RWPE1 (cell line): ENCODE measurements around the gene GAB2.

Source experiments
- CTCF ChIA-PET: fragments of 350-600 bp; sonication (Branson Sonifier 250); formaldehyde crosslinking; extraction: SDS; loops from one replicate; lab custom pipeline; 2021; lab: Yijun Ruan, JAX
- POLR2A ChIA-PET: fragments of 400-600 bp; formaldehyde crosslinking; extraction: SDS; loops from one replicate; lab custom pipeline; 2020; ENCODE audit warnings: antibody characterized with exemption; ENCODE audit not compliant: low non-redundant PET; lab: Yijun Ruan, JAX
- DNase-seq: peaks from one replicate; pipeline ENCODE4 v3.0.0; 2012; ENCODE audit warnings: low spot score
- H3K27ac ChIP-seq: fragments of 450-650 bp; 2 replicates; pipeline ENCODE4 v1.5.1; 2017
- TF ChIP-seq, protein P1 (sequence below): fragments of 450-650 bp; conservative IDR thresholded peaks from 2 replicates; pipeline ENCODE4 v1.5.1; 2017; ENCODE audit warnings: low read depth, mild to moderate bottlenecking

Gene GAB2

DNA sequence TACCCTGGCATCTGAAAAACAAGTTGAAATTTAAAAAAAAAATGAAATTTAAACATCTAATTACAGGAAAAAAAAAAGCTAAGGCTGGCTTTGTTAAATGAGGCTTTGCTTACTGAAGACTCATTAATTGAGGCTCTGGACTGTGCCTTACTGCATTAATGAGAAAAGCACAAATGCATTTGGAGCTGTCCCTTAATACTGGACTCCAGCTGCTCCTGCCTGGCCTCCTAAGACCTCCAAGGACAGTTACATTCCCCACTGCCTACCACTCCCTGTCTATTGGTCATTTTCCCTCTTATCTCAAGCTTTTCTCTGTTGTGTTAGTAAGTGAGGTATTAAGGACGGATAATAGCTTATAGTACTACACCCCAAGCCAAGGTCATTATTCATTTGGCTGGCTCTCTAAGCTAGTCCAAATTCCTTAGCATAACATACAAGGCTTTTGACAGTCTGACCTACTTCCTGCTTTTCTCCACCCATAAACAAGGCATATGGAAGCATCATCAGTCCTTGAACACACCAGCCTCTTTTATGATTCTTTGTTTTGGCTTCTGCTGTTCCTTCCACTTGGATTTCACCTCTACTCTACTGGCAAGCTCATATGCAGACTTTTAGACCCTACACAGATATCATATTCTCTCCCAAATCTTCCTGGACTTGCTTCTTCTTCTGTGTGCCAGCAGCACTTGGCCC, 166.4 kb downstream of the GAB2 start:
- TF ChIP-seq, protein P1, sequence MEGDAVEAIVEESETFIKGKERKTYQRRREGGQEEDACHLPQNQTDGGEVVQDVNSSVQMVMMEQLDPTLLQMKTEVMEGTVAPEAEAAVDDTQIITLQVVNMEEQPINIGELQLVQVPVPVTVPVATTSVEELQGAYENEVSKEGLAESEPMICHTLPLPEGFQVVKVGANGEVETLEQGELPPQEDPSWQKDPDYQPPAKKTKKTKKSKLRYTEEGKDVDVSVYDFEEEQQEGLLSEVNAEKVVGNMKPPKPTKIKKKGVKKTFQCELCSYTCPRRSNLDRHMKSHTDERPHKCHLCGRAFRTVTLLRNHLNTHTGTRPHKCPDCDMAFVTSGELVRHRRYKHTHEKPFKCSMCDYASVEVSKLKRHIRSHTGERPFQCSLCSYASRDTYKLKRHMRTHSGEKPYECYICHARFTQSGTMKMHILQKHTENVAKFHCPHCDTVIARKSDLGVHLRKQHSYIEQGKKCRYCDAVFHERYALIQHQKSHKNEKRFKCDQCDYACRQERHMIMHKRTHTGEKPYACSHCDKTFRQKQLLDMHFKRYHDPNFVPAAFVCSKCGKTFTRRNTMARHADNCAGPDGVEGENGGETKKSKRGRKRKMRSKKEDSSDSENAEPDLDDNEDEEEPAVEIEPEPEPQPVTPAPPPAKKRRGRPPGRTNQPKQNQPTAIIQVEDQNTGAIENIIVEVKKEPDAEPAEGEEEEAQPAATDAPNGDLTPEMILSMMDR, result no peak
- no peak for DNase-seq
- ChIA-PET CTCF (interaction anchor here (0.6 kb wide), 1 partner anchor 246 kb away, joined by 4 read pairs; no protein-coding TSS in a partner anchor), POLR2A (no interaction called here)
- no peak overlapping the region for H3K27ac ChIP-seq

DNA sequence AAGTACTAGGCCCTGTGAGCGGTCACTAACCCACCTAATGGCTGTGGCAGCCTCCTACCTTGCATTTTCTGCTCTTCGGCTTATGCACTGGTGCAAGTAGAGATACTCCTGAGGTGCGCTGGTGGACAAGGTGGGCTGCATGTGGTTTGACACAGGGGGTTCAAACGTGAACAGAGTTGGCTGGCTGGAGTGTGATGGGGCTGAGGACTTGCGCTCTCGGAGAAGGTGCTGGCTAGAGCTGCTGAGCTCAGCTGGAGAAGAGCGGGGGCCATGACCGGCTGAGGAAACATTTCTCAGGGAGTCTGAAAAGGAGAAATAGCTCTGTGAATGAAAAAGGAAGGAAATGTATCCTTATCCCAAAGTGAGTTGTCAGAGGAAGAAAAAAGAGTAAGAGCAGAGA, 167.5 kb downstream of the GAB2 start:
- CTCF ChIA-PET, result no interaction called here
- TF ChIP-seq, protein P1, result no peak
- POLR2A ChIA-PET, result no interaction called here

DNA sequence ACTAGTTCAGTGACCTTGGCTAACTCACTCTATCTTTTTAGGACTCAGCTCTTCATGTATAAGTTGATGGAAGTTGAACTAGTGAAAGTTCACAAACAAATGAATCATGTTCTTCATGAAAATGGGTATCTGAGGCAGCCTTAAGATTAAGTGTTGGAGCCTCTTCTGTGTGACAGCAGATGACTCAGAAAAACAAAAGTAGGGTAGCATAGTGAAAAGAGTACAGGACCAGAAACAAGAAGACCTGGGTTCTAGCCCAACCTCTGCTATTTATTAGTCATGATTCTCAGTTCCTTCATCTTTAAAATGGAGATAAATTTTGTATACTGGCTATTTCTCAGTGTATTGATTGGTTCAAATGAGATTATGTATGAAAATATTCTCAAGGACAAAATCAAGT, 168.7 kb downstream of the GAB2 start:
- TF ChIP-seq, protein P1, result no peak
- DNase-seq, result no peak
- CTCF ChIA-PET, result interaction anchor here (0.6 kb wide), 1 partner anchor 70 kb away, joined by 4 read pairs; no protein-coding TSS in a partner anchor
- POLR2A ChIA-PET, result no interaction called here
- H3K27ac ChIP-seq, result no peak overlapping the region

More for the DNA sequence above, 167.5 kb downstream of the GAB2 start:
- DNase-seq, result no peak
- H3K27ac ChIP-seq, result no peak overlapping the region

DNA sequence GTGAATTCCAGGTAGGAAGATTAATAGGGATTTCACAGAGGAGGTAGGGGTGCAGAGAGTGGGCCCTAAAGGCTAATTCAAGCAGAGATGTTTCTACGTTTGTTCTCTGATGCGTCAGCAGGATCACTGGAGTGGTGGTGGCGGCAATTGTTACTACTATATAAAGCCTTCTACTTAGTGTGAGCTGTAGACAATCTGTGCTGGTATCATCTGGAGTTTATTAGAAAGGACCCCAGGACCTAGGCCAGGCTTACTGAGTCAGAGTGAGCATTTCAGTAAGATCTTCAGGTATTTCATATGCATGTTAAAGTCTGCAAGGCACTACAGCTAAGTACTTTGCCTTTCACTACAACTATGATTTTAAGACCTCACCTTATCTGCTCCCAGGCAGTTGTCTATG, 169.4 kb downstream of the GAB2 start:
- ChIA-PET POLR2A (no interaction called here), CTCF (interaction anchor here (0.6 kb wide), 1 partner anchor 71 kb away, joined by 4 read pairs; no protein-coding TSS in a partner anchor)
- no peak for DNase-seq
- TF ChIP-seq, protein P1, result no peak
- H3K27ac ChIP-seq, result no peak overlapping the region

DNA sequence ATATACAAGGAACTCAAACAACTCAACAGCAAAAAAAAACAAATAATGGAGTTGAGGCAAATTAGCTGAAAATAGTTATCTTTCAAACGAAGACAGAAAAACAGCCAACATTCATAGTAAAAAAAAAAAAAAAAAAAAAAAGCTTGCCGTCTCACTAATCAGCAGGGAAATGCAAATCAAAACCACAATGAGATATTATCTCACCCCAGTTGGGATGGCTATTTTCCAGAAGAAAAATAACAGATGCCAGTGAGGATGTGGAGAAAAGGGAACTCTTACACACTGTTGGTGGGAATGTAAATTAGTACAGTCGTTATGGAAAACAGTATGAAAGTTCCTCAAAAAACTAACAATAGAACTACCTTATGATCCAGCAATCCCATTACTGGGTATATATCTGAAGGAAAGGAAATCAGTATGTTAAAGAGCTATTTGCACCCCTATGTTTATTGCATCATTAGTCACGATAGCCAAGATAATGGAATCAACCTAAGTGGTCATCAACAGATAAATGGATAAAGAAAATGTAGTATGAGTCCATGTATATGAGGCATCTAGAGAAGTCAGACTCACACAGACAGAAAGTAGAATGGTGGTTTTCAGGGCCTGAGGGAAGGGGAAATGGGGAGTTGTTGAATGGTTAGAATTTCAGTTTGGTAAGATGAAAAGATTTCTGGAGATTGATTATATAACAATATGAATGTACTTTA, 172.9 kb downstream of the GAB2 start:
- no peak overlapping the region for H3K27ac ChIP-seq
- POLR2A ChIA-PET, result no interaction called here
- CTCF ChIA-PET, result interaction anchor here (0.7 to 1.0 kb wide), 3 partner anchors 31 to 83 kb away, joined by 3 to 5 read pairs (median 4); no protein-coding TSS in a partner anchor
- DNase-seq, result no peak
- TF ChIP-seq, protein P1, result no peak

DNA sequence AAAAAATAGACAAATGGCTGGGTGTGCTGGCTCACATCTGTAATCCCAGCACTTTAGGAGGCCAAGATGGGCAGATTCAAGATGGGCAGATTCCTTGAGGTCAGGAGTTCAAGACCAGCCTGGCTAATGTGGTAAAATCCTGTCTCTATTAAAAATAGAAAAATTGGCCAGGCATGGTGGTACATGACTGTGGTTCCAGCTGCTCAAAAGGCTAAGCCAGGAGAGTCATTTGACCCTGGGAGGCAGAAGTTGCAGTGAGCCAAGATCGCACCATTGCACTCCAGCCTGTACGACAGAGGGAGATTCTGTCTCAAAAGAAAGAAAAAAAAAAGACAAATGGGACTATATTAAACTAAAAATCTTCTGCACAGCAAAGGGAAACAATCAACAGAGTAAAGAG, 173.5 kb downstream of the GAB2 start:
- ChIA-PET POLR2A (no interaction called here), CTCF (interaction anchor here (0.7 to 1.0 kb wide), 2 partner anchors 30 to 32 kb away, joined by 3 to 4 read pairs; no protein-coding TSS in a partner anchor)
- TF ChIP-seq, protein P1, result no peak
- no peak for DNase-seq
- H3K27ac ChIP-seq, result no peak overlapping the region
